Right cardiac atrium (tissue), 5 donors: ENCODE results near the gene MORN3. TPM values are rescaled to one million over a fixed set of nuclear protein-coding genes. Genes with fewer than 3 reads are reported as not detected.
"Not testable (repeated sequence)": the region's sequence is repeated elsewhere in the genome, so short reads cannot be mapped to it uniquely, and the experiment has no call there.

Experiments used
- ATAC-seq, 2 donors: fragments of 200-7000 bp; cut with Tn5 transposase; one replicate each; pipeline versions ENCODE4 v1.8.0 to v1.9.1; 2020; ENCODE audit warnings: moderate library complexity in 2 of 2, mild to moderate bottlenecking in 1 of 2
- DNase-seq, 3 donors: peaks; one replicate each; pipeline ENCODE4 v3.0.0-alpha.2; 2020
- H3K27ac ChIP-seq: one replicate; pipeline ENCODE4 v1.5.1; 2013; ENCODE audit warnings: mild to moderate bottlenecking, low read length, control low read depth, moderate library complexity
- H3K27me3 ChIP-seq: one replicate; pipeline ENCODE4 v1.6.1; 2013; ENCODE audit not compliant: control insufficient read depth, insufficient read depth
- H3K4me1 ChIP-seq: one replicate; pipeline ENCODE4 v1.6.1; 2013; ENCODE audit warnings: low read length; ENCODE audit not compliant: control insufficient read depth, insufficient read depth
- H3K4me3 ChIP-seq: one replicate; pipeline ENCODE4 v1.5.1; 2013; ENCODE audit warnings: low read length, control low read depth
- H3K9me3 ChIP-seq: one replicate; pipeline ENCODE4 v1.6.1; 2013; ENCODE audit warnings: low read length; ENCODE audit not compliant: control insufficient read depth
- WGBS: extraction: QIAGEN DNeasy Blood & Tissue Kit; methylation state at CpG from one replicate; pipeline ENCODE4 v1.1.7; 2013; 5-methylcytosine and 5-hydroxymethylcytosine counted together
- intact Hi-C, 4 donors: fragments of 100-400 bp; cut with DNase I; formaldehyde crosslinking; loops; one replicate each; pipeline versions ENCODE4 v1.11.0 to v1.14.0; 2022 to 2023
- polyA plus RNA-seq: library from polyadenylated mRNA; stranded (reverse); fragments of 200-250 nt; gene quantifications from one replicate; pipeline ENCODE4 v1.2.3, GENCODE V29; 2013
- total RNA-seq, 4 donors: library from RNA; stranded (reverse); fragmentation: NEBNext Ultra II Directional; extraction: Animal tissue kit (Norgen Biotek cat#: 25700); gene quantifications; one replicate each; pipeline ENCODE4 v1.2.1, GENCODE V29; 2021
- donor health status: healthy with polysubstance abuse.
- donor health status: DM: no; HTN: yes; CAD: no.
- donor health status: DM: no; HTN: no; CAD: no.
- donor health status: DM: no; HTN: yes; CAD: no; lungs with severe emphysema.
- donor health status: DM: yes; HTN: yes; CAD: no.

MORN3 gene
- total and polyA plus RNA-seq, 5 donors: 0.11 to 0.38 (median 0.20) TPM

GRCh38 chr12:121689430-121689829, 20.0 kb upstream of the MORN3 start:
- intact Hi-C loops: loop anchor here in 1 of 4 donors (10.0 kb wide), 1 partner anchor 185 kb away; no protein-coding TSS in a partner anchor
- no peaks in the 10 kb centered on the region for H3K9me3 ChIP-seq
- 90% methylated on average over 2 of the region's 2 CpGs for WGBS
- no peak overlapping the region for H3K27ac ChIP-seq
- DNase-seq: peak in 1 of 3 donors; percentile 1
- no peaks in the 10 kb centered on the region for H3K27me3 ChIP-seq
- H3K4me1 ChIP-seq: no peaks in the 10 kb centered on the region
- no peak overlapping the region for H3K4me3 ChIP-seq
- ATAC-seq: no peak

GRCh38 chr12:121688966-121689365, 19.5 kb upstream of the MORN3 start:
- Histone ChIP-seq H3K27me3 (no peaks in the 10 kb centered on the region), H3K4me1 (no peaks in the 10 kb centered on the region), H3K9me3 (no peaks in the 10 kb centered on the region), H3K27ac (no peak overlapping the region), H3K4me3 (no peak overlapping the region)
- DNase-seq (no peak), ATAC-seq (no peak)
- 55% methylated on average over 3 of the region's 3 CpGs for WGBS
- intact Hi-C loops: loop anchor here in 1 of 4 donors (10.0 kb wide), 1 partner anchor 184 kb away; no protein-coding TSS in a partner anchor

DNA sequence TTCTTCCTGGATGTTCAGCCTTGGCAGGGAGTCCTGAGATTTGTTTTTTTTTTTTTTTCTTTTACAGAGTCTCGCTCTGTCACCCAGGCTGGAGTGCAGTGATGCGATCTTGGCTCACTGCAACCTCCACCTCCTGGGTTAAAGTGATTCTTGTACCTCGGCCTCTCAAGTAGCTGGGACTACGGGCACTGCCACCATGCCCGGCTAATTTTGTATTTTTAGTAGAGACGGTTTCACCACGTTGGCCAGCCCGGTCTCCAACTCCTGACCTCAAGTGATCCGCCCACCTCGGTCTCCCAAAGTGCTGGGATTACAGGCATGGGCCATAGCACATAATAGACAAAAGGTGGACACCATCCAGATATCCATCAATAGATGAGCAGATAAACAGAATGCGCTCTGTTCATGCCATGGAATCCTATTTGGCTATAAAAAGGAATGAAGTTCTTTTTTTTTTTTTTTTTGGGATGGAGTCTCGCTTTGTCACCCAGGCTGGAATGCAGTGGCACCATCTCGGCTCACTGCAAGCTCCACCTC, 10.3 kb upstream of the MORN3 start:
- not testable (repeated sequence) for H3K27ac ChIP-seq, ATAC-seq, H3K27me3 ChIP-seq, H3K4me3 ChIP-seq, H3K4me1 ChIP-seq, H3K9me3 ChIP-seq
- DNase-seq: peak in 1 of 3 donors; percentile 32
- intact Hi-C loops: loop anchor here in 3 of 4 donors (5.0 to 10.0 kb wide), 4 partner anchors 122 to 182 kb away; no protein-coding TSS in a partner anchor
- WGBS: 80% methylated on average over 13 of the region's 13 CpGs

DNA sequence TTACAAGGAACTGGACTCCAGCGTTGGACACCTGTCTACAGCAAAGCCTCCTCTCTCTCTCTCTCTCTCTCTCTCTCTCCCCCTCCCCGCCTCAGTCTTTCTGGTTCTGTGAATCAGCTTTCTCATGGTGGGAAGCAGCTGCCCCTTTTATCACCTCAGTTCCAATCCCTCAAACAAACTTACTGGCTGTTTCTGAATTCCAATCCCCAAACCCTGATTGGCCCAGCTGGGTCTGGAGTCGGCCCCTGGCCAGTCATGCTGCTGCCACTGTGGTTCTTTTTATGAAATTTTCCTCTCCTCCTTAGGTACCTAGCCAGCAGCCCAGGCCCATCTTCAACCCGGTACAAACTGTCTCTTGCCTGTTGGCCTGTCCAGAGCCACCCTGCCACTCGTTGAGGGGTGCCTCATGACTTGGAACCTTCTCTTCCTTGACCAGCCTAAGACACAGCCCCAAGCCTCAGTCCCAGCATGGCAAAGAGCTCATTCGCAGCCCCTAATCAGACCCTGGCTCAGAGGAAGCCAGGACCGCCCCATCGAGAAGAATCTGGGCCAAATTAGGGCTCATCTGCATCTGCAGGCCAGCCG, 9.4 kb upstream of the MORN3 start:
- no peak overlapping the region for H3K27ac ChIP-seq
- intact Hi-C loops: no loop called here
- no peak for DNase-seq
- H3K4me3 ChIP-seq: no peak overlapping the region
- H3K9me3 ChIP-seq: no peaks in the 10 kb centered on the region
- no peaks in the 10 kb centered on the region for H3K4me1 ChIP-seq
- ATAC-seq: no peak
- H3K27me3 ChIP-seq: no peaks in the 10 kb centered on the region
- 69% methylated on average over 9 of the region's 9 CpGs for WGBS

GRCh38 chr12:121678305-121678704, 8.9 kb upstream of the MORN3 start:
- intact Hi-C loops: no loop called here
- H3K9me3 ChIP-seq: no peaks in the 10 kb centered on the region
- 78% methylated on average over 3 of the region's 3 CpGs for WGBS

DNA sequence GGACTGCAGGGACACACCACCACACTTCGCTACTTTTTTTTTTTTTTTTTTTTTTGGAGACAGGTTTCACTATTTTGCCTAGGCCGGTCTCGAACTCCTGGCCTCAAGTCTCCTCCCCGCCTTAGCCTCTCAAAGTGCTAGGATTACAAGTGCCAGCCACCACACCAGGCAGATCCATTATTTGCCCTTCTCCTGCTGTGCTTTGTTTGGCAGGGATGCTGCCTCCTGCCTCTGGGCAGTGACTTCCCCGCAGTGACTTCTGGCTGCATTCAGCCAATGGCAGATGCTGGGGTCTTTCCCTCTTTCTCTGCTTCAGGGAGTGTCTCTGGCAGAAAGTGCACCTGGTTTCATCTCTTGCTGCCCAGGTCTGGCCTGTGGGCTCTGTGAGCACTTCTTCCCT, 6.7 kb upstream of the MORN3 start:
- no peak overlapping the region for H3K4me3 ChIP-seq
- H3K27me3 ChIP-seq: no peaks in the 10 kb centered on the region
- DNase-seq: no peak
- no peak for ATAC-seq
- 92% methylated on average over 5 of the region's 5 CpGs for WGBS
- intact Hi-C loops: no loop called here
- H3K9me3 ChIP-seq: no peaks in the 10 kb centered on the region
- H3K27ac ChIP-seq: no peak overlapping the region
- peaks cover 2% of the 10 kb centered on the region for H3K4me1 ChIP-seq

More at GRCh38 chr12:121678305-121678704, 8.9 kb upstream of the MORN3 start:
- Histone ChIP-seq H3K4me3 (no peak overlapping the region), H3K4me1 (no peaks in the 10 kb centered on the region), H3K27ac (no peak overlapping the region), H3K27me3 (no peaks in the 10 kb centered on the region)
- ATAC-seq (no peak), DNase-seq (no peak)

- intact Hi-C loops: loop anchor here in 1 of 4 donors (5.0 kb wide), 1 partner anchor 121 kb away; no protein-coding TSS in a partner anchor
- Histone ChIP-seq H3K27me3 (no peaks in the 10 kb centered on the region), H3K27ac (no peak overlapping the region), H3K4me3 (no peak overlapping the region), H3K4me1 (peaks cover 2% of the 10 kb centered on the region), H3K9me3 (no peaks in the 10 kb centered on the region)
- ATAC-seq: peak; percentile 28 to 31
- 67% methylated on average over 12 of the region's 12 CpGs for WGBS
- DNase-seq: peak in 1 of 3 donors; percentile 56
Observed at GRCh38 chr12:121673013-121673511, 3.6 kb upstream of the MORN3 start.

DNA sequence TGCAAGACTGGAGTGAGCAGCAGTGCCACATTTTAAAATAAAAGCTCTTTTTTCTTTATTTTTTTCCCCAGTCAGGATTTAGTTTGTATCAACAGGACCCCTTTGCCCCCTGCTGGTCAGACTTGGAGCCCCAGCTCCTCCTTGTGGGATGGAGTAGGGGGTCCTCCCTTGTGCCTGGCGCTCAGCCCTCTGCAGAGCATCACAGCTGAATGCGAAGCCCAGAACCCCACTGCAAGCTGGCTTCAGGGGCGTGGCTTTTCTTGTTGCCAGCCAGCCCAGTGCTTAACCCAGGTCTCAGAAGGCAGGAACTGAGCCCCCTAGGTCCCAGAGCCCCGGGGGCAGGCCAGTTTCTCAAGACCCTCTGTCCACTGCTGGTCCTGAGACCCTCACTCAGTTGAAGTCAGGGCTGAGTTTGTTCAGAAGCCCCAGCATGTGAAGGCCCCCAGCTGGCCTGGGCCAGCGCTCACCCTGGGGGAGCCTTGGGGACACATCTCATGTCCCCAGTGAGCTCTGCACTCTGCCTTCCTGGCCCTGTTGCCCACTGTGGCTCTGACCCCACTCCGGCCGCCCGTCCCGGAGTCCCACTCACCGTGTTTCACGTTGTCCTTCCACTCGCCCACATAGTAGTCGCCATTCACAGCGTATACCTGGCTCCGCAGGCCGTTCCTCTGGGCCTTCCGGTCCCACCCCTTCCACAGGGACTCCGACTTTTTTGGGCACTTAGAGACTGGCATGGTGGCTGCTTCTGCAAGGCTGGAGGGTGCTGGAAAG, 519 bp downstream of the MORN3 start:
- WGBS: 79% methylated on average over 18 of the region's 18 CpGs
- DNase-seq (peak in 1 of 3 donors; percentile 67), ATAC-seq (no peak)
- peaks cover 2% of the 10 kb centered on the region for H3K4me1 ChIP-seq
- intact Hi-C loops: loop anchor here in 2 of 4 donors (5.0 kb wide), 2 partner anchors 42 to 117 kb away; partner anchors contain the start of gene ORAI1 (in 1 of the 2)
- H3K4me3 ChIP-seq: no peak overlapping the region
- H3K27ac ChIP-seq: no peak overlapping the region
- H3K27me3 ChIP-seq: no peaks in the 10 kb centered on the region
- no peaks in the 10 kb centered on the region for H3K9me3 ChIP-seq

DNA sequence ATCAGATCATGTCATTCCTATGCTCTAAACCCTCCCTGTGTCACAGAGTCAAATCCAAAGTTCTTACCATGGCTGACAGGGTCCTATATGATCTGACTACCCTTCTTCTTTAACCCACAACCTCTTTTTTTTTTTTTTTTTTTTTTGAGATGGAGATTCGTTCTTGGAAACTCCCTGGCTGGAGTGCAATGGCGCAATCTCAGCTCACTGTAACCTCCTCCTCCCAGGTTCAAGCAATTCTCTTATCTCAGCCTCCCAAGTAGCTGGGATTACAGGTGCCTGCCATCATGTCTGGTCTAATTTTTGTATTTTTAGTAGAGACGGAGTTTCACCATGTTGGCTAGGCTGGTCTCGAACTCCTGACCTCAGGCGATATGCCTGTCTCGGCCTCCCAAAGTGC, 2.6 kb downstream of the MORN3 start:
- H3K27me3 ChIP-seq, H3K4me1 ChIP-seq, H3K9me3 ChIP-seq, ATAC-seq, DNase-seq, H3K27ac ChIP-seq, H3K4me3 ChIP-seq: not testable (repeated sequence)
- intact Hi-C loops: loop anchor here in 2 of 4 donors (5.0 kb wide), 2 partner anchors 40 to 115 kb away; partner anchors contain the start of gene ORAI1 (in 1 of the 2)
- 83% methylated on average over 6 of the region's 6 CpGs for WGBS

- 68% methylated on average over 3 of the region's 3 CpGs for WGBS
- H3K27ac ChIP-seq: no peak overlapping the region
- no peak for DNase-seq
- H3K27me3 ChIP-seq: no peaks in the 10 kb centered on the region
- H3K9me3 ChIP-seq: no peaks in the 10 kb centered on the region
- H3K4me1 ChIP-seq: no peaks in the 10 kb centered on the region
- H3K4me3 ChIP-seq: no peak overlapping the region
- intact Hi-C loops: no loop called here
- ATAC-seq: no peak
Observed at GRCh38 chr12:121663610-121663929, 5.9 kb downstream of the MORN3 start.
